ENCODE data around the gene CRYZ. TPM values are rescaled to one million over a fixed set of nuclear protein-coding genes. Genes with fewer than 3 reads are reported as not detected.
"Not testable (repeated sequence)": the region's sequence is repeated elsewhere in the genome, so short reads cannot be mapped to it uniquely, and the experiment has no call there.

CRYZ gene
- total and polyA plus RNA-seq, 12 donors, result 18.1 to 81.6 (median 47.7) TPM

- intact Hi-C loops (cut with DNase I), result no loop called here
- no peaks in the 10 kb centered on the region for H3K4me1 ChIP-seq (replicated peaks in 1 of 2)
- H3K36me3 ChIP-seq (replicated peaks in 1 of 2), result peaks cover 0 to 45% of the 10 kb centered on the region in 2 donors
- H3K27me3 ChIP-seq, result no peaks in the 10 kb centered on the region
- no peak overlapping the region for H3K27ac ChIP-seq
- no peak for DNase-seq
- no peaks in the 10 kb centered on the region for H3K9me3 ChIP-seq (replicated peaks in 1 of 3)
- H3K4me3 ChIP-seq, result no peak overlapping the region
- TF ChIP-seq POLR2A (IDR thresholded peaks at IDR 0.05) (no peak), CTCF (IDR thresholded peaks at IDR 0.05) (no peak)
Measured at GRCh38 chr1:74755475-74755874, 22.6 kb upstream of the CRYZ start.

DNA sequence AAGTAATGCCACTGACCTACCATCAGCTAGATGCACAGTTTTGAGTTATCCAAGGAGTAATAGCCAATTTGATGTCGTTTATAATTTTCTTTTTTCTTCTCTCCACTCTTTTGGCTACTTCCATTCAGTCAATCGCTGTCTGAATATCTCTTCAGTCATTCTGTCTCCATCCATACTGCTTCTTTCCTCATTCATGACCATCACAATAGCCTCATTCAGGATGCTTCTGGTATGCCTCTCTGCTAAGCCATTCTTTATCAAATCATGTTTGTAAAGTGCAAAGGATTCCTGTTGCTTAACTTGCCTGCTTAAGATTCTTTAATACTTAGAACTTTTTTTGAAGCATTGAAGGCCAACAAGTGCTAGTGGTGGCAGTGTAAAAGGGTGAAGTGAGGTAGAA lies 20.3 kb upstream of the CRYZ start:
- no peaks in the 10 kb centered on the region for H3K4me1 ChIP-seq (replicated peaks in 1 of 2)
- H3K36me3 ChIP-seq (replicated peaks in 1 of 2), result peaks cover 0 to 60% of the 10 kb centered on the region in 2 donors
- 81 to 91% (median 87%) methylated on average over 2 of the region's 2 CpGs for WGBS, 4 donors
- no peak overlapping the region for H3K4me3 ChIP-seq
- H3K27ac ChIP-seq, result no peak overlapping the region
- H3K9me3 ChIP-seq (replicated peaks in 1 of 3), result no peaks in the 10 kb centered on the region
- TF ChIP-seq POLR2A (IDR thresholded peaks at IDR 0.05), result no peak
- no peak for TF ChIP-seq CTCF (IDR thresholded peaks at IDR 0.05)
- H3K27me3 ChIP-seq, result no peaks in the 10 kb centered on the region
- intact Hi-C loops (cut with DNase I), result no loop called here
- no peak for DNase-seq

DNA sequence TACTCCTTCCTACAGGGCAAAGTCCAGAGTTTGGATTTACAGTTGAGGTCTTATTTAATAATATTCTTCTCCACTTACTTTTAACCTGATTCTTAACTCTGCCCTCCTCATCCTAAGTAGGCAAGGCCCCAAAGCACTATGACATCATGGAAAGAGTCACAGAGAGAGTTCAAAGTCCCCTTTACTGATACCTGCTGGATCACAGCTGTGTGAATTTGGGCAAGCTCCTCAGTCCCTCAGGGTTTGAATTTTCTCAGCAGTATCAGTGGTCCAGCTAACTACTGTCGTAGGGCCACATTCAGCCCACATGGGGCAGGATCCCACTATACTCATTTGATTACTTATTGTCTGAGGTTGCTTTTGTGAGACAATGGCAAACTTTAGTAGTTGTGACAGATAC lies 16.1 kb upstream of the CRYZ start:
- Histone ChIP-seq H3K4me3 (no peak overlapping the region), H3K27ac (no peak overlapping the region), H3K27me3 (no peaks in the 10 kb centered on the region), H3K36me3 (replicated peaks in 1 of 2) (peaks cover 0 to 40% of the 10 kb centered on the region in 2 donors), H3K9me3 (replicated peaks in 1 of 3) (no peaks in the 10 kb centered on the region), H3K4me1 (replicated peaks in 1 of 2) (no peaks in the 10 kb centered on the region)
- WGBS, 4 donors, result 94 to 100% (median 99%) methylated on average over 1 of the region's 1 CpG
- DNase-seq, result no peak
- intact Hi-C loops (cut with DNase I), result no loop called here
- no peak for TF ChIP-seq POLR2A (IDR thresholded peaks at IDR 0.05)
- no peak for TF ChIP-seq CTCF (IDR thresholded peaks at IDR 0.05)

- H3K4me3 ChIP-seq; intact Hi-C loops (cut with DNase I); H3K27me3 ChIP-seq; H3K9me3 ChIP-seq (replicated peaks in 1 of 3); DNase-seq; H3K27ac ChIP-seq; H3K4me1 ChIP-seq (replicated peaks in 1 of 2): not testable (repeated sequence)
- H3K36me3 ChIP-seq (replicated peaks in 1 of 2), result peaks cover 0 to 23% of the 10 kb centered on the region in 2 donors
- WGBS, 4 donors, result 92 to 98% (median 97%) methylated on average over 6 of the region's 6 CpGs
Measured at GRCh38 chr1:74745247-74745646, 12.4 kb upstream of the CRYZ start.

DNA sequence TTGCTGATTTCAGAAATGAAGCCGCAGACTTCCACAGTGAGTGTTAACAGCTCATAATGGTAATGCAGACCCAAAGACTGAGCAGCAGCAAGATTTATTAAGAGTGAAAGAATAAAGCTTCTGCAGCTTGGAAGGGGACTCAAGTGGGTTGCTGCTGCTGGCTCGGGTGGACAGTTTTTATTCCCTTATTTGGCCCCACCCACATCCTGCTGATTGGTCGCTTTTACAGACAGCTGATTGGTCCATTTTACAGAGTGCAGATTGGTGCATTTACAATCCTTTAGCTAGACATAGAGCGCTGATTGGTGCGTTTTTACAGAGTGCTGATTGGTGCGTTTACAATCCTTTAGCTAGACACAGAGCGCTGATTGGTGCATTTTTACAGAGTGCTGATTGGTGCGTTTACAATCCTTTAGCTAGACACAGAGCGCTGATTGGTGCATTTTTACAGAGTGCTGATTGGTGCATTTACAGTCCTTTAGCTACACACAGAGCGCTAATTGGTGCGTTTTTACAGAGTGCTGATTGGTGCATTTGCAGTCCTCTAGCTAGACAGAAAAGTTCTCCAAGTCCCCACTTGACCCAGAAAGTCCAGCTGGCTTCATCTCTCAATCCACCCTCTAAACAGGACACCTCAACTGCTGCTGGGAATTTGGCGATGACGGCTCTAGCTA lies 7.6 kb upstream of the CRYZ start:
- intact Hi-C loops (cut with DNase I); H3K9me3 ChIP-seq (replicated peaks in 1 of 3); H3K27me3 ChIP-seq; H3K4me1 ChIP-seq (replicated peaks in 1 of 2); DNase-seq; H3K27ac ChIP-seq; H3K4me3 ChIP-seq: not testable (repeated sequence)
- WGBS, 4 donors, result 87 to 94% (median 93%) methylated on average over 13 of the region's 13 CpGs
- peaks cover 0 to 28% of the 10 kb centered on the region in 2 donors for H3K36me3 ChIP-seq (replicated peaks in 1 of 2)

Measured in adrenal gland (tissue), 12 donors.